WTC11 (cell line): Measurements from ENCODE around the gene GABRQ.

Experiments
- GABPB1 ChIP-seq: sonication (generic); formaldehyde crosslinking; IDR thresholded peaks from 2 replicates; pipeline ENCODE4 v1.8.1; 2023; ENCODE audit warnings: mild to moderate bottlenecking, missing genetic modification reagents
- MXD4 ChIP-seq: fragments of 250-450 bp; sonication (Bioruptor Pico); IDR thresholded peaks from 2 replicates; pipeline ENCODE4 v1.8.0; 2021; ENCODE audit warnings: mild to moderate bottlenecking, moderate library complexity, borderline replicate concordance
- NFYB ChIP-seq: sonication (generic); formaldehyde crosslinking; conservative IDR thresholded peaks from 2 replicates; pipeline ENCODE4 v1.8.0; 2022; ENCODE audit warnings: low read depth, missing genetic modification reagents
- RELA ChIP-seq: sonication (generic); formaldehyde crosslinking; IDR thresholded peaks from 2 replicates; pipeline ENCODE4 v1.8.1; 2022; ENCODE audit warnings: missing genetic modification reagents, mild to moderate bottlenecking, borderline replicate concordance
- SP1 ChIP-seq: sonication (generic); formaldehyde crosslinking; conservative IDR thresholded peaks from 2 replicates; pipeline ENCODE4 v1.8.1; 2022; ENCODE audit warnings: missing genetic modification reagents
- TEAD4 ChIP-seq: sonication (generic); formaldehyde crosslinking; IDR thresholded peaks from 2 replicates; pipeline ENCODE4 v1.8.0; 2022; ENCODE audit warnings: mild to moderate bottlenecking, missing genetic modification reagents
- TF ChIP-seq, protein P1 (sequence below): sonication (generic); formaldehyde crosslinking; IDR thresholded peaks from 2 replicates; pipeline ENCODE4 v1.8.1; 2023; ENCODE audit warnings: mild to moderate bottlenecking, missing genetic modification reagents, moderate library complexity
- TF ChIP-seq, protein P2 (sequence below): sonication (generic); formaldehyde crosslinking; IDR thresholded peaks from 2 replicates; pipeline ENCODE4 v1.8.0; 2022; ENCODE audit warnings: mild to moderate bottlenecking, missing genetic modification reagents
- TF ChIP-seq, protein P3 (sequence below): fragments of 200-600 bp; IDR thresholded peaks from 2 replicates; pipeline ENCODE4 v1.8.0; 2022; ENCODE audit warnings: antibody characterized with exemption
- TF ChIP-seq, protein P4 (sequence below): sonication (generic); formaldehyde crosslinking; IDR thresholded peaks from 2 replicates; pipeline ENCODE4 v1.8.0; 2023; ENCODE audit warnings: missing genetic modification reagents
- TF ChIP-seq, protein P5 (sequence below): sonication (generic); formaldehyde crosslinking; IDR thresholded peaks from 2 replicates; pipeline ENCODE4 v1.8.1; 2023; ENCODE audit warnings: mild to moderate bottlenecking, missing genetic modification reagents, borderline replicate concordance

DNA sequence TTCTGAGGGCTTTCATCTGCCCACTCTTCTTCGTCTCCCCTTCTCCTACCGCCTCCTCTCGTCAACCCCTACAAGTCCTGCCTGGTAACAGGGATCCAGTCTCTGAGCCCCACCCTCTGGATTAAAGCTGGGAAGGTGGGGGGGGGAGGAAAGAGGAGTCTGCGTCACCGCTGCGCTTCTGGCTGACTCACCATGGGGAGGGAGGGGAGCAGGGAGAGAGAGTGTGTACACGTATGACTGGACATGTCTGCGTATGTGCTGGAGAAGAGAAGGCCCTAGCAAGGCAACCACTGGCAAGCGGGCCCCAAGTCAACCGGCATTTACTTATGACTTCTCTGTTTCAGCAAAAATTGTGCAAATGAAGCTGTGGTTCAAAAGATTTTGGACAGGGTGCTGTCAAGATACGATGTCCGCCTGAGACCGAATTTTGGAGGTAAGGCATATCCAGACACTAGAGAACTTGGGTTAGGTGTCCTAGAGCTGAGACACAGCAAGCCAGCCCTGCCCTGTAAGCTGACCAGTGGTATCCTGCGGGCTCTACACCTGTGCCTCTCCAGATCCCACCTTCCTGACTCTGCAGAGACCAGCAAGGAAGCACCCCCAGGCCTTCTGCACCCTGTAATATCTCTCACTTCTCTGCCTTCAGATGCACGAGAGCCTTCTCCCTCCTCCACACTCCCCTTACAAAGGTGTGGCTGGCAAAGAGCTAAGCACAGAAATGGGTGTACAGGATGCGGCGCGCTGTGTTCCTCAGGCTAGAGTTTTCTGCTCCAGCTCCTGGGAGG is 2.5 kb downstream of the GABRQ start:
- TF ChIP-seq NFYB (CRISPR knock-in tag) = no peak
- no peak for TF ChIP-seq GABPB1 (CRISPR knock-in tag)
- no peak for TF ChIP-seq TEAD4
- TF ChIP-seq, protein P1, sequence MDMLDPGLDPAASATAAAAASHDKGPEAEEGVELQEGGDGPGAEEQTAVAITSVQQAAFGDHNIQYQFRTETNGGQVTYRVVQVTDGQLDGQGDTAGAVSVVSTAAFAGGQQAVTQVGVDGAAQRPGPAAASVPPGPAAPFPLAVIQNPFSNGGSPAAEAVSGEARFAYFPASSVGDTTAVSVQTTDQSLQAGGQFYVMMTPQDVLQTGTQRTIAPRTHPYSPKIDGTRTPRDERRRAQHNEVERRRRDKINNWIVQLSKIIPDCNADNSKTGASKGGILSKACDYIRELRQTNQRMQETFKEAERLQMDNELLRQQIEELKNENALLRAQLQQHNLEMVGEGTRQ = no peak
- TF ChIP-seq, protein P2, sequence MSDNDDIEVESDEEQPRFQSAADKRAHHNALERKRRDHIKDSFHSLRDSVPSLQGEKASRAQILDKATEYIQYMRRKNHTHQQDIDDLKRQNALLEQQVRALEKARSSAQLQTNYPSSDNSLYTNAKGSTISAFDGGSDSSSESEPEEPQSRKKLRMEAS (CRISPR knock-in tag) = no peak
- TF ChIP-seq RELA (CRISPR knock-in tag) = no peak
- TF ChIP-seq, protein P3, sequence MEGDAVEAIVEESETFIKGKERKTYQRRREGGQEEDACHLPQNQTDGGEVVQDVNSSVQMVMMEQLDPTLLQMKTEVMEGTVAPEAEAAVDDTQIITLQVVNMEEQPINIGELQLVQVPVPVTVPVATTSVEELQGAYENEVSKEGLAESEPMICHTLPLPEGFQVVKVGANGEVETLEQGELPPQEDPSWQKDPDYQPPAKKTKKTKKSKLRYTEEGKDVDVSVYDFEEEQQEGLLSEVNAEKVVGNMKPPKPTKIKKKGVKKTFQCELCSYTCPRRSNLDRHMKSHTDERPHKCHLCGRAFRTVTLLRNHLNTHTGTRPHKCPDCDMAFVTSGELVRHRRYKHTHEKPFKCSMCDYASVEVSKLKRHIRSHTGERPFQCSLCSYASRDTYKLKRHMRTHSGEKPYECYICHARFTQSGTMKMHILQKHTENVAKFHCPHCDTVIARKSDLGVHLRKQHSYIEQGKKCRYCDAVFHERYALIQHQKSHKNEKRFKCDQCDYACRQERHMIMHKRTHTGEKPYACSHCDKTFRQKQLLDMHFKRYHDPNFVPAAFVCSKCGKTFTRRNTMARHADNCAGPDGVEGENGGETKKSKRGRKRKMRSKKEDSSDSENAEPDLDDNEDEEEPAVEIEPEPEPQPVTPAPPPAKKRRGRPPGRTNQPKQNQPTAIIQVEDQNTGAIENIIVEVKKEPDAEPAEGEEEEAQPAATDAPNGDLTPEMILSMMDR = no peak
- TF ChIP-seq, protein P4, sequence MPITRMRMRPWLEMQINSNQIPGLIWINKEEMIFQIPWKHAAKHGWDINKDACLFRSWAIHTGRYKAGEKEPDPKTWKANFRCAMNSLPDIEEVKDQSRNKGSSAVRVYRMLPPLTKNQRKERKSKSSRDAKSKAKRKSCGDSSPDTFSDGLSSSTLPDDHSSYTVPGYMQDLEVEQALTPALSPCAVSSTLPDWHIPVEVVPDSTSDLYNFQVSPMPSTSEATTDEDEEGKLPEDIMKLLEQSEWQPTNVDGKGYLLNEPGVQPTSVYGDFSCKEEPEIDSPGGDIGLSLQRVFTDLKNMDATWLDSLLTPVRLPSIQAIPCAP (CRISPR knock-in tag) = no peak
- no peak for TF ChIP-seq SP1 (CRISPR knock-in tag)
- TF ChIP-seq, protein P5, sequence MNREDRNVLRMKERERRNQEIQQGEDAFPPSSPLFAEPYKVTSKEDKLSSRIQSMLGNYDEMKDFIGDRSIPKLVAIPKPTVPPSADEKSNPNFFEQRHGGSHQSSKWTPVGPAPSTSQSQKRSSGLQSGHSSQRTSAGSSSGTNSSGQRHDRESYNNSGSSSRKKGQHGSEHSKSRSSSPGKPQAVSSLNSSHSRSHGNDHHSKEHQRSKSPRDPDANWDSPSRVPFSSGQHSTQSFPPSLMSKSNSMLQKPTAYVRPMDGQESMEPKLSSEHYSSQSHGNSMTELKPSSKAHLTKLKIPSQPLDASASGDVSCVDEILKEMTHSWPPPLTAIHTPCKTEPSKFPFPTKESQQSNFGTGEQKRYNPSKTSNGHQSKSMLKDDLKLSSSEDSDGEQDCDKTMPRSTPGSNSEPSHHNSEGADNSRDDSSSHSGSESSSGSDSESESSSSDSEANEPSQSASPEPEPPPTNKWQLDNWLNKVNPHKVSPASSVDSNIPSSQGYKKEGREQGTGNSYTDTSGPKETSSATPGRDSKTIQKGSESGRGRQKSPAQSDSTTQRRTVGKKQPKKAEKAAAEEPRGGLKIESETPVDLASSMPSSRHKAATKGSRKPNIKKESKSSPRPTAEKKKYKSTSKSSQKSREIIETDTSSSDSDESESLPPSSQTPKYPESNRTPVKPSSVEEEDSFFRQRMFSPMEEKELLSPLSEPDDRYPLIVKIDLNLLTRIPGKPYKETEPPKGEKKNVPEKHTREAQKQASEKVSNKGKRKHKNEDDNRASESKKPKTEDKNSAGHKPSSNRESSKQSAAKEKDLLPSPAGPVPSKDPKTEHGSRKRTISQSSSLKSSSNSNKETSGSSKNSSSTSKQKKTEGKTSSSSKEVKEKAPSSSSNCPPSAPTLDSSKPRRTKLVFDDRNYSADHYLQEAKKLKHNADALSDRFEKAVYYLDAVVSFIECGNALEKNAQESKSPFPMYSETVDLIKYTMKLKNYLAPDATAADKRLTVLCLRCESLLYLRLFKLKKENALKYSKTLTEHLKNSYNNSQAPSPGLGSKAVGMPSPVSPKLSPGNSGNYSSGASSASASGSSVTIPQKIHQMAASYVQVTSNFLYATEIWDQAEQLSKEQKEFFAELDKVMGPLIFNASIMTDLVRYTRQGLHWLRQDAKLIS (CRISPR knock-in tag) = no peak
- TF ChIP-seq MXD4 = no peak
